Measurements from ENCODE around the gene CIB1.

The CIB1 gene

GRCh38 chr15:90219421-90220141 lies 14.2 kb downstream of the CIB1 start:
- H3K4ac ChIP-seq (ENCODE audit: low read depth, low read length): no peak overlapping the region
- H4K8ac ChIP-seq (ENCODE audit: low read depth, low read length): no peak overlapping the region
- H3K4me3 ChIP-seq (ENCODE audit: low read length): no peak overlapping the region
- H3K23ac ChIP-seq (ENCODE audit: low read length): no peak overlapping the region
- no peak overlapping the region for H3K56ac ChIP-seq (ENCODE audit: low read length)
- H3K27me3 ChIP-seq (ENCODE audit: insufficient read depth, low read length, poor library complexity): no peaks in the 10 kb centered on the region
- no peak overlapping the region for H2BK120ac ChIP-seq (ENCODE audit: low read depth, low read length)
- H3K27ac ChIP-seq (ENCODE audit: low read depth, low read length): no peak overlapping the region
- no peak overlapping the region for H2BK15ac ChIP-seq (replicated peaks; ENCODE audit: low read depth)
- no peak overlapping the region for H2AK5ac ChIP-seq (ENCODE audit: low read length)
- peak; percentile 52 for DNase-seq
- H3K4me1 ChIP-seq (ENCODE audit: control insufficient read depth, low read depth, low read length): no peaks in the 10 kb centered on the region
- no peak overlapping the region for H3K18ac ChIP-seq (ENCODE audit: low read length)
- H3K79me2 ChIP-seq (ENCODE audit: control insufficient read depth, insufficient read depth, low read length): no peaks in the 10 kb centered on the region
- peaks cover 1% of the 10 kb centered on the region for H3K79me1 ChIP-seq (ENCODE audit: low read length)
- H2BK5ac ChIP-seq (ENCODE audit: low read length): no peak overlapping the region
- no peak overlapping the region for H4K5ac ChIP-seq (ENCODE audit: low read length)
- no peak overlapping the region for H3K9ac ChIP-seq (ENCODE audit: low read length)
- no peak overlapping the region for H3K4me2 ChIP-seq (ENCODE audit: low read length)
- H3K36me3 ChIP-seq (ENCODE audit: control insufficient read depth, insufficient read depth, low read length): no peaks in the 10 kb centered on the region
- no CpG with 5 or more reads among the region's 17 CpGs for WGBS (ENCODE audit: extremely low coverage, insufficient coverage, low lambda C conversion rate)

GRCh38 chr15:90217671-90218394 lies 15.9 kb downstream of the CIB1 start:
- WGBS (ENCODE audit: extremely low coverage, insufficient coverage, low lambda C conversion rate): no CpG with 5 or more reads among the region's 9 CpGs
- no peak overlapping the region for H2BK120ac ChIP-seq (ENCODE audit: low read depth, low read length)
- no peak overlapping the region for H3K18ac ChIP-seq (ENCODE audit: low read length)
- H3K9ac ChIP-seq (ENCODE audit: low read length): no peak overlapping the region
- H2BK5ac ChIP-seq (ENCODE audit: low read length): no peak overlapping the region
- H3K56ac ChIP-seq (ENCODE audit: low read length): no peak overlapping the region
- no peak overlapping the region for H2AK5ac ChIP-seq (ENCODE audit: low read length)
- no peak overlapping the region for H3K4me3 ChIP-seq (ENCODE audit: low read length)
- no peaks in the 10 kb centered on the region for H3K27me3 ChIP-seq (ENCODE audit: insufficient read depth, low read length, poor library complexity)
- no peaks in the 10 kb centered on the region for H3K36me3 ChIP-seq (ENCODE audit: control insufficient read depth, insufficient read depth, low read length)
- H4K5ac ChIP-seq (ENCODE audit: low read length): no peak overlapping the region
- no peak for DNase-seq
- H3K4ac ChIP-seq (ENCODE audit: low read depth, low read length): no peak overlapping the region
- peaks cover 1% of the 10 kb centered on the region for H3K79me1 ChIP-seq (ENCODE audit: low read length)
- no peaks in the 10 kb centered on the region for H3K79me2 ChIP-seq (ENCODE audit: control insufficient read depth, insufficient read depth, low read length)
- H2BK15ac ChIP-seq (replicated peaks; ENCODE audit: low read depth): no peak overlapping the region
- no peak overlapping the region for H3K23ac ChIP-seq (ENCODE audit: low read length)
- no peak overlapping the region for H4K8ac ChIP-seq (ENCODE audit: low read depth, low read length)
- H3K27ac ChIP-seq (ENCODE audit: low read depth, low read length): no peak overlapping the region
- H3K4me2 ChIP-seq (ENCODE audit: low read length): no peak overlapping the region
- no peaks in the 10 kb centered on the region for H3K4me1 ChIP-seq (ENCODE audit: control insufficient read depth, low read depth, low read length)

- Histone ChIP-seq H3K4ac (ENCODE audit: low read depth, low read length) (no peak overlapping the region), H4K5ac (ENCODE audit: low read length) (no peak overlapping the region), H2AK5ac (ENCODE audit: low read length) (no peak overlapping the region), H3K18ac (ENCODE audit: low read length) (no peak overlapping the region), H3K27ac (ENCODE audit: low read depth, low read length) (no peak overlapping the region), H2BK120ac (ENCODE audit: low read depth, low read length) (no peak overlapping the region), H2BK15ac (replicated peaks; ENCODE audit: low read depth) (no peak overlapping the region), H3K4me3 (ENCODE audit: low read length) (no peak overlapping the region), H4K8ac (ENCODE audit: low read depth, low read length) (no peak overlapping the region), H3K56ac (ENCODE audit: low read length) (no peak overlapping the region), H3K9ac (ENCODE audit: low read length) (no peak overlapping the region), H3K4me1 (ENCODE audit: control insufficient read depth, low read depth, low read length) (no peaks in the 10 kb centered on the region), H3K79me1 (ENCODE audit: low read length) (peaks cover 1% of the 10 kb centered on the region), H3K36me3 (ENCODE audit: control insufficient read depth, insufficient read depth, low read length) (no peaks in the 10 kb centered on the region), H3K79me2 (ENCODE audit: control insufficient read depth, insufficient read depth, low read length) (no peaks in the 10 kb centered on the region), H3K4me2 (ENCODE audit: low read length) (no peak overlapping the region), H2BK5ac (ENCODE audit: low read length) (no peak overlapping the region), H3K27me3 (ENCODE audit: insufficient read depth, low read length, poor library complexity) (no peaks in the 10 kb centered on the region), H3K23ac (ENCODE audit: low read length) (no peak overlapping the region)
- no CpG with 5 or more reads among the region's 8 CpGs for WGBS (ENCODE audit: extremely low coverage, insufficient coverage, low lambda C conversion rate)
- DNase-seq: peak; percentile 42
These were observed 19.1 kb downstream of the CIB1 start for GRCh38 chr15:90214553-90215196.

- H3K36me3 ChIP-seq (ENCODE audit: control insufficient read depth, insufficient read depth, low read length): no peaks in the 10 kb centered on the region
- no peak overlapping the region for H2BK15ac ChIP-seq (replicated peaks; ENCODE audit: low read depth)
- no peak overlapping the region for H3K4ac ChIP-seq (ENCODE audit: low read depth, low read length)
- H3K27me3 ChIP-seq (ENCODE audit: insufficient read depth, low read length, poor library complexity): no peaks in the 10 kb centered on the region
- H3K4me1 ChIP-seq (ENCODE audit: control insufficient read depth, low read depth, low read length): no peaks in the 10 kb centered on the region
- no peak overlapping the region for H4K5ac ChIP-seq (ENCODE audit: low read length)
- H3K9ac ChIP-seq (ENCODE audit: low read length): no peak overlapping the region
- H3K27ac ChIP-seq (ENCODE audit: low read depth, low read length): no peak overlapping the region
- DNase-seq: no peak
- H3K56ac ChIP-seq (ENCODE audit: low read length): no peak overlapping the region
- H3K79me2 ChIP-seq (ENCODE audit: control insufficient read depth, insufficient read depth, low read length): no peaks in the 10 kb centered on the region
- no peak overlapping the region for H4K8ac ChIP-seq (ENCODE audit: low read depth, low read length)
- no peak overlapping the region for H3K4me3 ChIP-seq (ENCODE audit: low read length)
- H3K4me2 ChIP-seq (ENCODE audit: low read length): no peak overlapping the region
- H3K23ac ChIP-seq (ENCODE audit: low read length): no peak overlapping the region
- WGBS (ENCODE audit: extremely low coverage, insufficient coverage, low lambda C conversion rate): no CpG with 5 or more reads among the region's 11 CpGs
- H2BK120ac ChIP-seq (ENCODE audit: low read depth, low read length): no peak overlapping the region
- H2AK5ac ChIP-seq (ENCODE audit: low read length): no peak overlapping the region
- H3K79me1 ChIP-seq (ENCODE audit: low read length): peaks cover 1% of the 10 kb centered on the region
- H2BK5ac ChIP-seq (ENCODE audit: low read length): no peak overlapping the region
- H3K18ac ChIP-seq (ENCODE audit: low read length): no peak overlapping the region
These were observed 19.9 kb downstream of the CIB1 start for GRCh38 chr15:90213818-90214204.

- WGBS (ENCODE audit: extremely low coverage, insufficient coverage, low lambda C conversion rate): no CpG with 5 or more reads among the region's 12 CpGs
- Histone ChIP-seq H4K5ac (ENCODE audit: low read length) (no peak overlapping the region), H3K4me1 (ENCODE audit: control insufficient read depth, low read depth, low read length) (no peaks in the 10 kb centered on the region), H2AK5ac (ENCODE audit: low read length) (no peak overlapping the region), H3K79me2 (ENCODE audit: control insufficient read depth, insufficient read depth, low read length) (no peaks in the 10 kb centered on the region), H3K27ac (ENCODE audit: low read depth, low read length) (no peak overlapping the region), H4K8ac (ENCODE audit: low read depth, low read length) (no peak overlapping the region), H3K79me1 (ENCODE audit: low read length) (peaks cover 1% of the 10 kb centered on the region), H2BK5ac (ENCODE audit: low read length) (no peak overlapping the region), H3K23ac (ENCODE audit: low read length) (no peak overlapping the region), H2BK120ac (ENCODE audit: low read depth, low read length) (no peak overlapping the region), H3K4me2 (ENCODE audit: low read length) (no peak overlapping the region), H2BK15ac (replicated peaks; ENCODE audit: low read depth) (no peak overlapping the region), H3K9ac (ENCODE audit: low read length) (no peak overlapping the region), H3K36me3 (ENCODE audit: control insufficient read depth, insufficient read depth, low read length) (no peaks in the 10 kb centered on the region), H3K56ac (ENCODE audit: low read length) (no peak overlapping the region), H3K27me3 (ENCODE audit: insufficient read depth, low read length, poor library complexity) (no peaks in the 10 kb centered on the region), H3K18ac (ENCODE audit: low read length) (no peak overlapping the region), H3K4ac (ENCODE audit: low read depth, low read length) (no peak overlapping the region), H3K4me3 (ENCODE audit: low read length) (no peak overlapping the region)
- DNase-seq: peak; percentile 18
These were observed 20.5 kb downstream of the CIB1 start for GRCh38 chr15:90213122-90213817.

Data from mesendoderm (in vitro differentiated cells).